ENCODE results near the gene MRPL41.
"Not testable (repeated sequence)": the region's sequence is repeated elsewhere in the genome, so short reads cannot be mapped to it uniquely, and the experiment has no call there.

The MRPL41 gene

GRCh38 chr9:137515338-137515724, 36.3 kb upstream of the MRPL41 start:
- no peaks in the 10 kb centered on the region for H3K4me1 ChIP-seq (ENCODE audit: insufficient read depth, low read length)
- H2AFZ ChIP-seq (ENCODE audit: low read depth, low read length), result no peak overlapping the region
- H3K36me3 ChIP-seq (ENCODE audit: insufficient read depth, low read length), result no peaks in the 10 kb centered on the region
- no peaks in the 10 kb centered on the region for H3K27me3 ChIP-seq (ENCODE audit: insufficient read depth, low read length)
- no peaks in the 10 kb centered on the region for H3K9me3 ChIP-seq (ENCODE audit: low read length)
- H3K4me3 ChIP-seq (ENCODE audit: low read length), result no peak overlapping the region

GRCh38 chr9:137516144-137516917, 35.3 kb upstream of the MRPL41 start:
- Histone ChIP-seq H3K4me3 (ENCODE audit: low read length) (no peak overlapping the region), H3K27me3 (ENCODE audit: insufficient read depth, low read length) (no peaks in the 10 kb centered on the region), H3K36me3 (ENCODE audit: insufficient read depth, low read length) (no peaks in the 10 kb centered on the region), H3K4me1 (ENCODE audit: insufficient read depth, low read length) (no peaks in the 10 kb centered on the region), H2AFZ (ENCODE audit: low read depth, low read length) (no peak overlapping the region), H3K9me3 (ENCODE audit: low read length) (no peaks in the 10 kb centered on the region)

- not testable (repeated sequence) for H3K4me3 ChIP-seq (ENCODE audit: low read length); H3K4me1 ChIP-seq (ENCODE audit: insufficient read depth, low read length); H3K9me3 ChIP-seq (ENCODE audit: low read length); H3K36me3 ChIP-seq (ENCODE audit: insufficient read depth, low read length); H2AFZ ChIP-seq (ENCODE audit: low read depth, low read length); H3K27me3 ChIP-seq (ENCODE audit: insufficient read depth, low read length)
Observed at GRCh38 chr9:137518661-137519459, 32.8 kb upstream of the MRPL41 start.

- Histone ChIP-seq H3K4me3 (ENCODE audit: low read length) (no peak overlapping the region), H3K36me3 (ENCODE audit: insufficient read depth, low read length) (no peaks in the 10 kb centered on the region), H2AFZ (ENCODE audit: low read depth, low read length) (no peak overlapping the region), H3K27me3 (ENCODE audit: insufficient read depth, low read length) (no peaks in the 10 kb centered on the region), H3K9me3 (ENCODE audit: low read length) (no peaks in the 10 kb centered on the region), H3K4me1 (ENCODE audit: insufficient read depth, low read length) (no peaks in the 10 kb centered on the region)
Observed at GRCh38 chr9:137519553-137519952, 32.1 kb upstream of the MRPL41 start.

GRCh38 chr9:137520614-137521404, 30.9 kb upstream of the MRPL41 start:
- H2AFZ ChIP-seq (ENCODE audit: low read depth, low read length), result no peak overlapping the region
- no peaks in the 10 kb centered on the region for H3K27me3 ChIP-seq (ENCODE audit: insufficient read depth, low read length)

GRCh38 chr9:137521405-137521985, 30.2 kb upstream of the MRPL41 start:
- Histone ChIP-seq H3K36me3 (ENCODE audit: insufficient read depth, low read length) (no peaks in the 10 kb centered on the region), H3K4me3 (ENCODE audit: low read length) (no peak overlapping the region), H3K9me3 (ENCODE audit: low read length) (no peaks in the 10 kb centered on the region), H2AFZ (ENCODE audit: low read depth, low read length) (no peak overlapping the region), H3K27me3 (ENCODE audit: insufficient read depth, low read length) (no peaks in the 10 kb centered on the region), H3K4me1 (ENCODE audit: insufficient read depth, low read length) (peaks cover 2% of the 10 kb centered on the region)

More at GRCh38 chr9:137520614-137521404, 30.9 kb upstream of the MRPL41 start:
- no peak overlapping the region for H3K4me3 ChIP-seq (ENCODE audit: low read length)
- peaks cover 2% of the 10 kb centered on the region for H3K4me1 ChIP-seq (ENCODE audit: insufficient read depth, low read length)
- no peaks in the 10 kb centered on the region for H3K9me3 ChIP-seq (ENCODE audit: low read length)
- no peaks in the 10 kb centered on the region for H3K36me3 ChIP-seq (ENCODE audit: insufficient read depth, low read length)

GRCh38 chr9:137522746-137523455, 28.8 kb upstream of the MRPL41 start:
- H3K4me1 ChIP-seq (ENCODE audit: insufficient read depth, low read length), result peaks cover 2% of the 10 kb centered on the region
- H3K4me3 ChIP-seq (ENCODE audit: low read length), result no peak overlapping the region
- H3K27me3 ChIP-seq (ENCODE audit: insufficient read depth, low read length), result no peaks in the 10 kb centered on the region
- no peaks in the 10 kb centered on the region for H3K9me3 ChIP-seq (ENCODE audit: low read length)
- H3K36me3 ChIP-seq (ENCODE audit: insufficient read depth, low read length), result no peaks in the 10 kb centered on the region
- H2AFZ ChIP-seq (ENCODE audit: low read depth, low read length), result no peak overlapping the region

- Histone ChIP-seq H2AFZ (ENCODE audit: low read depth, low read length) (no peak overlapping the region), H3K4me3 (ENCODE audit: low read length) (no peak overlapping the region), H3K27me3 (ENCODE audit: insufficient read depth, low read length) (no peaks in the 10 kb centered on the region), H3K9me3 (ENCODE audit: low read length) (no peaks in the 10 kb centered on the region), H3K4me1 (ENCODE audit: insufficient read depth, low read length) (peaks cover 2% of the 10 kb centered on the region), H3K36me3 (ENCODE audit: insufficient read depth, low read length) (no peaks in the 10 kb centered on the region)
Observed at GRCh38 chr9:137524161-137524980, 27.3 kb upstream of the MRPL41 start.

GRCh38 chr9:137524981-137525317, 26.7 kb upstream of the MRPL41 start:
- no peaks in the 10 kb centered on the region for H3K36me3 ChIP-seq (ENCODE audit: insufficient read depth, low read length)
- H3K27me3 ChIP-seq (ENCODE audit: insufficient read depth, low read length), result no peaks in the 10 kb centered on the region
- no peak overlapping the region for H3K4me3 ChIP-seq (ENCODE audit: low read length)
- H2AFZ ChIP-seq (ENCODE audit: low read depth, low read length), result no peak overlapping the region
- H3K9me3 ChIP-seq (ENCODE audit: low read length), result no peaks in the 10 kb centered on the region
- H3K4me1 ChIP-seq (ENCODE audit: insufficient read depth, low read length), result peaks cover 2% of the 10 kb centered on the region

- Histone ChIP-seq H3K4me3 (ENCODE audit: low read length) (no peak overlapping the region), H3K9me3 (ENCODE audit: low read length) (no peaks in the 10 kb centered on the region), H3K4me1 (ENCODE audit: insufficient read depth, low read length) (peaks cover 2% of the 10 kb centered on the region), H3K27me3 (ENCODE audit: insufficient read depth, low read length) (no peaks in the 10 kb centered on the region), H2AFZ (ENCODE audit: low read depth, low read length) (no peak overlapping the region), H3K36me3 (ENCODE audit: insufficient read depth, low read length) (no peaks in the 10 kb centered on the region)
Observed at GRCh38 chr9:137530331-137530730, 21.3 kb upstream of the MRPL41 start.

- Histone ChIP-seq H3K36me3 (ENCODE audit: insufficient read depth, low read length) (no peaks in the 10 kb centered on the region), H3K4me1 (ENCODE audit: insufficient read depth, low read length) (no peaks in the 10 kb centered on the region), H2AFZ (ENCODE audit: low read depth, low read length) (no peak overlapping the region), H3K4me3 (ENCODE audit: low read length) (no peak overlapping the region), H3K9me3 (ENCODE audit: low read length) (no peaks in the 10 kb centered on the region), H3K27me3 (ENCODE audit: insufficient read depth, low read length) (no peaks in the 10 kb centered on the region)
Observed at GRCh38 chr9:137531099-137531765, 20.4 kb upstream of the MRPL41 start.

Measured in neuron (in vitro differentiated cells).